HG03097 (cell line): ENCODE data around the gene FGL2.
A peak's percentile ranks its signal among the peaks of the same experiment; 100 is the strongest.
"Not testable (repeated sequence)": the region's sequence is repeated elsewhere in the genome, so short reads cannot be mapped to it uniquely, and the experiment has no call there.

Experiments used
- ATAC-seq: cut with Tn5 transposase; IDR thresholded peaks from one replicate; pipeline ENCODE4 v1.9.1; 2021; ENCODE audit not compliant: unreplicated experiment, low FRiP score

FGL2 gene

GRCh38 chr7:77217474-77218185 is 18.0 kb upstream of the FGL2 start:
- no peak for ATAC-seq

- ATAC-seq = no peak
These were observed 16.7 kb upstream of the FGL2 start for GRCh38 chr7:77216181-77216845.

DNA sequence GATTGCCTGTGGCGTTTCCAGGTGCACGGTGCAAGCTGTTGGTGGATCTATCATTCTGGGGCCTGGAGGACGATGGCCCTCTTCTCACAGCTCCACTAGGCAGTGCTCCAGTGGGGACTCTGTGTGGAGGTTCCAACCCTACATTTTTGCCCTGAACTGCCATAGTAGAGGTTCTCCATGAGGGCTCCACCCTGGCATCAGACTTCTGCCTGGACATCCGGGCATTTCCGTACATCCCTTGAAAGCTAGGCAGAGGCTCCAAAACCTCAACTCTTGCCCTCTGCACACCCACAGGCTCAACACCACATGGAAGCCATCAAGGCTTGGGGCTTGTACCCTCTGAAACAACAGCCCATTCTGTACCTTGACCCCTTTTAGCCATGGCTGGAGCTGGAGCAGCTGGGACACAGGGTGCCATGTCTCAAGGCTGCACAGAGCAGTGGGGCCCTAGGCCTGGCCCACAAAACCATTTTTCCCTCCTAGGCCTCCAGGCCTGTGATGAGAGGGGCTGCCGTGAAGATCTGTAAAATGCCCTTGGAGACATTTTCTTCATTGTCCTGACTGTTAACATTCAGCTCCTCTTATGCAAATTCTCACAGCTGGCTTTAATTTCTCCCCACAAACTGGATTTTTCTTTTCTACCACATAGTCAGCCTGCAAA is 10.0 kb upstream of the FGL2 start:
- ATAC-seq = no peak

DNA sequence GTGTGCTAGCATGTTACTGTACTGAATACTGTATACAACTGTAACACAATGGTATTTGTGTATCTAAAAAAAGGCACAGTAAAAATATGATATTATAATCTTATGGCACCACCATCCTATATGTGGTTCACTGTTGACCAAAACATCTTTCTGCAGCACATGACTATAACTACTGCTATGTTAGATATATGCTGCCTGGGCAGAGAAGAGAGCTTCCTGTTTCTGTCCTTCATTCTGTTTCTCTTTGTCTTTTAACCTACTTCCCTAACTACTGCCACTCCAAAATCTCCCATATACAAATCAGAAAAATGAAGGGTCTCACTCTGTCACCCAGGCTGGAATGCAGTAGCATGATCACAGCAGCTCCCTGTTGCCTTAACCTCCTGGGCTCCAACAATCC is 8.8 kb upstream of the FGL2 start:
- no peak for ATAC-seq

GRCh38 chr7:77205706-77206105 is 6.1 kb upstream of the FGL2 start:
- ATAC-seq = no peak

GRCh38 chr7:77202481-77202976 is 2.9 kb upstream of the FGL2 start:
- ATAC-seq = peak; percentile 90

GRCh38 chr7:77200542-77200941 is 923 bp upstream of the FGL2 start:
- ATAC-seq = no peak

GRCh38 chr7:77197141-77197540 is 2.5 kb downstream of the FGL2 start:
- no peak for ATAC-seq

GRCh38 chr7:77188731-77189437 is 10.7 kb downstream of the FGL2 start:
- ATAC-seq = no peak

DNA sequence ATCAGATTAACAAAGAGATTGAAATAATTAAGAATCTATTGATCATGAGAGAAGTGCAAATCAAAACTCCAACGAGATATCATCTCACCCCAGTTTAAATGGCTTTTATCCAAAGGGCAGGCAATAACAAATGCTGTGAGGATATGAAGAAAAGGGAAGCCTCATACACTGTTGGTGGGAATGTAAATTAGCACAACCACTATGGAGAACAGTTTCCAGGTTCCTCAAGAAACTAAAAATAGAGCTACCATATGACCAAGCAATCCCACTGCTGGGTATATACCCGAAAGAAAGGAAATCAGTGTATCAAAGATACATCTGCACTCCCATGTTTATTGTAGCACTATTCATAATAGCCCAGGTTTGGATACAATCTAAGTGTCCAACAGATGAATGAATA is 13.8 kb downstream of the FGL2 start:
- no peak for ATAC-seq

DNA sequence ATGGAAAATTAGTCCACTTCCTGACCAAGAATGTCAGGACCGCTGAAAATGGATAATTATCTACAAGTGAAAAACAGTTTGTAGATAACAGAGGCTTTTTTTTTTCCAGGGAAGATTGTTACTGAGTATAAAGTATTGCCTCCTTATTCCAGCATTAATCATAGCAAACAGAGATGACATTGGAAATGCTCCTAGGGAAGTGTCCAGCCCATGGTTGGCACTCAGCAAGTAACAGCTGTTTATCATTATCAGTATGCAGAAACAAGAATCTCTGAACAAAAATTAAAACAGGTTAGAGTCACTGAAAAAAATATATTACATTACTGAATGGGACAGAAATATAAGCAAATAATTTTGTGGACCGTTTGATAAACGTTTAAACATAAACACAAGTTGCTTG is 14.6 kb downstream of the FGL2 start:
- ATAC-seq = no peak

DNA sequence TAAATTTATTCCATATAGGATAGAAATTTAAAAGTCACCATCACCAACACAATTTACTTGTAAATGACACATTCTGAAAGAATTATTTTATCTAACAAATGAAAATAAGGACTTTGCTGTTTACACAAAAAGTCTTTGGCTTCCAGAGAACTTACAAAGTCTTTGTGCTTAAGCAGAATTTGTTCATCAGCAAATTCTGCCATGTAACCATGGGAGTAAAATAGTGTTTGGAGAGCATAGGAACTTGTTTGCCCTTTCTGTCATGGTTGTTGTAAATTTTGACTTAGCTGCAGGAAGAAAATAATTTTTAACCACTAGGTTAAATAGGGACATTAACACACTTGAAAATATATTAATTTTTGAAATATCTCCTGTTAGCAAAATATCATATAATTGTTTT is 15.2 kb downstream of the FGL2 start:
- no peak for ATAC-seq

- no peak for ATAC-seq
These were observed 17.4 kb downstream of the FGL2 start for GRCh38 chr7:77182261-77182660.

DNA sequence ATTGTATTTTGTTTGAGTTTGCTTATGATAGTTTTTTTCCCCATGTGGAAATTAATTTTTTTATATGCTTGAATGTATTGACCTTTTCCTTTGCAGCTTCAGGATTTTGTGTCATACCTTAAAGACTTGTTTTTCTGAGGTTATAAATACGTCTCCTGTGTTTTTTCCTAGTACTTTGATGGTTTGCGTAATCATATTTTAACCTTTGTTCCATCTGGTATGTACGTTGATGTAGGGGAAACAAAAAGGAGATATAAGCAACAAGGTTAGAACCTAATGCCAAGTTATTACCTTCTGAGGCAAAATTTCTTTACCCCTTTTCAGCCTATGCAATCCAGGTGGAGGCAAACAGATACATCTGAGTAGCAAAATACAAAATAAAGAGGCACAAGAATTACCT is 17.9 kb downstream of the FGL2 start:
- no peak for ATAC-seq

- no peak for ATAC-seq
These were observed 18.5 kb downstream of the FGL2 start for GRCh38 chr7:77181015-77181595.

DNA sequence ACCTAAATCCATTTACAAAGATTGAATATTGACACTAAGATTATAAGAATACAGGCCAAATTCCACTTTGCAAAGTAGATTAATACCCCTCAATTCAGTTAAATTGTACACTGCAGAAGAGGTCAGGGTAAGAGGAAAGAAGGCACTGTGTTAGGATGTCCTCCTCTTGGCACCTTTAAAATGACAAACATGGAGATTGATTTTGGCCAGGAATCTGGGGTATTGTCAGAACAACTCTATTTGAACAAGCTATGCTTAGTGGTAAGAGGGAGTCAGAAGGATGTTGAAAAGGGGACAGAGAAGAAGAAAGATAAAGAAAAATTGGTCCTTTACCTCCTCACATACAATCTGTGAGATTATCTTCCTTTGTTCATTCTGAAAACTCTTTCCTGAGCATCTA is 21.6 kb downstream of the FGL2 start:
- not testable (repeated sequence) for ATAC-seq

DNA sequence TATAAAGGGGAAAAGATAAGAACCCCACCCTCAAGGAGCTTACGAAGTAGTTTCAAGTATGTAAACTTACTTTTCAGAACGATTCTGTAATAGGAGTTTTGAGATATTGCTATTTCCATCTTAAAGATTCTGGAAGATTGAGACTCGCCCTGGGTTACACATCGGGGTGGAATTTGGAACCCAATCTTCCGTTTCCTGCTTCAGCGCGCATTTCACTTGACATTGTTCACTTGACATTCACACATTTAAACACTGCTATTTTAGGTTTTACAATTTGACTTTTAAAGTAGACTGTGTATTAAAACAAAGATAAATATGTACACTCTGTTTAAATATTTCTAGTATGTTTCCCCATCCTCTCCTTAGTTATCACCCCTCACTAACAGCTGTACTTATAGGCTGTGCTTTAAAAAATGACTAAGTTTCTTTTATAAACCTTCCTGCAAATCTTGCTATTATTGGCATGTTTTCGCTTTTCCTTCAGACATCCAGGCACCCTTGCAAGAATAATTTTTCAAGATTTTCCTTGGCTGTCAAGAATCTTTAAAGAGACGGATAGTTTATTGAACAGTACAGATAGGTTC is 22.2 kb downstream of the FGL2 start:
- ATAC-seq = not testable (repeated sequence)

DNA sequence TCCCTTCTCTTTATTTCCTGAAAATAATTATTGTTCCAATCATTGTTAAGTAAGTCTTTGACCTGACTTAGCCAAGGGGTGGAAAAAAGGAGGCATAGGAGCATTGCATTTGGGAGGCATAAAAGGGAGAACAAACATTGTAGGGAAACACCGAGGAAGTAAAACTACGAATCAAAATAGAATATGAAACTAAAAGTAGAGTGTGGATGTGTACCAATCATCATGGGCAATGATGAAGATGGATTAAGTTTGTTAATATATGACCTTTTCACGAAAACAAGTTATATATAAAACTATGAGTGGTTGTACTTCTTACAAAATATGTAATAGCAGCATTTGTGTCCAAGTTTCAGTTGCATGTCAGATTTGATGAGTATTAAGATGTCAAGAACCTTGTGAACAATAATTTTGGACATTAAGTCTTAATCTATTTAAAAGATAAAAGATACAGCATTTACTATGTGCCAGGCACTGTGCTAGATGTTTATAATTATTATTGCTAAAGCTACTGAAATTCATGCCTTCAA is 24.3 kb downstream of the FGL2 start:
- not testable (repeated sequence) for ATAC-seq

- ATAC-seq = not testable (repeated sequence)
These were observed 25.2 kb downstream of the FGL2 start for GRCh38 chr7:77174418-77174817.
